ENCODE results near the gene XRCC5.

- TF ChIP-seq CTCF (IDR thresholded peaks at IDR 0.05), result no peak
- no peak for TF ChIP-seq POLR2A (IDR thresholded peaks at IDR 0.05)
These were observed 111.8 kb downstream of the XRCC5 start for GRCh38 chr2:216220976-216221375.

Measured in prostate gland (tissue), 2 donors.